ENCODE results near the gene GPR63.

Gene GPR63

GRCh38 chr6:96849615-96850014, 12.3 kb upstream of the GPR63 start:
- H3K27ac ChIP-seq, result no peak overlapping the region
- no peak for TF ChIP-seq CTCF (IDR thresholded peaks at IDR 0.05)
- no peak for TF ChIP-seq ZFX (IDR thresholded peaks at IDR 0.05; ENCODE audit: borderline replicate concordance)

GRCh38 chr6:96844530-96844929, 7.3 kb upstream of the GPR63 start:
- TF ChIP-seq CTCF (IDR thresholded peaks at IDR 0.05), result no peak
- TF ChIP-seq ZFX (IDR thresholded peaks at IDR 0.05; ENCODE audit: borderline replicate concordance), result no peak
- no peak overlapping the region for H3K27ac ChIP-seq

GRCh38 chr6:96841345-96841744, 4.1 kb upstream of the GPR63 start:
- no peak overlapping the region for H3K27ac ChIP-seq
- TF ChIP-seq CTCF (IDR thresholded peaks at IDR 0.05) (no peak), ZFX (IDR thresholded peaks at IDR 0.05; ENCODE audit: borderline replicate concordance) (no peak)

GRCh38 chr6:96836631-96837080, 621 bp downstream of the GPR63 start:
- H3K27ac ChIP-seq, result peak overlapping the region; percentile 38; the same call in 1 of the 2 replicates
- TF ChIP-seq ZFX (IDR thresholded peaks at IDR 0.05; ENCODE audit: borderline replicate concordance) (no peak), CTCF (IDR thresholded peaks at IDR 0.05) (no peak)

GRCh38 chr6:96834070-96834469, 3.2 kb downstream of the GPR63 start:
- no peak for TF ChIP-seq CTCF (IDR thresholded peaks at IDR 0.05)
- TF ChIP-seq ZFX (IDR thresholded peaks at IDR 0.05; ENCODE audit: borderline replicate concordance), result no peak
- H3K27ac ChIP-seq, result no peak overlapping the region

GRCh38 chr6:96832780-96833179, 4.5 kb downstream of the GPR63 start:
- TF ChIP-seq CTCF (IDR thresholded peaks at IDR 0.05), result no peak
- TF ChIP-seq ZFX (IDR thresholded peaks at IDR 0.05; ENCODE audit: borderline replicate concordance), result no peak

GRCh38 chr6:96826865-96827264, 10.4 kb downstream of the GPR63 start:
- no peak overlapping the region for H3K27ac ChIP-seq
- TF ChIP-seq ZFX (IDR thresholded peaks at IDR 0.05; ENCODE audit: borderline replicate concordance), result no peak
- TF ChIP-seq CTCF (IDR thresholded peaks at IDR 0.05), result no peak

More at GRCh38 chr6:96832780-96833179, 4.5 kb downstream of the GPR63 start:
- H3K27ac ChIP-seq, result no peak overlapping the region

Measured in 22Rv1 (cell line).